AG08395 (cell line): ENCODE measurements around the gene GAB2.
"Not testable (repeated sequence)": the region's sequence is repeated elsewhere in the genome, so short reads cannot be mapped to it uniquely, and the experiment has no call there.

Experiments used
- DNase-seq: peaks from one replicate; pipeline ENCODE4 v3.0.0; 2012; ENCODE audit warnings: mixed read lengths, low spot score

Gene GAB2

DNA sequence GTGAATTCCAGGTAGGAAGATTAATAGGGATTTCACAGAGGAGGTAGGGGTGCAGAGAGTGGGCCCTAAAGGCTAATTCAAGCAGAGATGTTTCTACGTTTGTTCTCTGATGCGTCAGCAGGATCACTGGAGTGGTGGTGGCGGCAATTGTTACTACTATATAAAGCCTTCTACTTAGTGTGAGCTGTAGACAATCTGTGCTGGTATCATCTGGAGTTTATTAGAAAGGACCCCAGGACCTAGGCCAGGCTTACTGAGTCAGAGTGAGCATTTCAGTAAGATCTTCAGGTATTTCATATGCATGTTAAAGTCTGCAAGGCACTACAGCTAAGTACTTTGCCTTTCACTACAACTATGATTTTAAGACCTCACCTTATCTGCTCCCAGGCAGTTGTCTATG is 169.4 kb downstream of the GAB2 start:
- DNase-seq: no peak

DNA sequence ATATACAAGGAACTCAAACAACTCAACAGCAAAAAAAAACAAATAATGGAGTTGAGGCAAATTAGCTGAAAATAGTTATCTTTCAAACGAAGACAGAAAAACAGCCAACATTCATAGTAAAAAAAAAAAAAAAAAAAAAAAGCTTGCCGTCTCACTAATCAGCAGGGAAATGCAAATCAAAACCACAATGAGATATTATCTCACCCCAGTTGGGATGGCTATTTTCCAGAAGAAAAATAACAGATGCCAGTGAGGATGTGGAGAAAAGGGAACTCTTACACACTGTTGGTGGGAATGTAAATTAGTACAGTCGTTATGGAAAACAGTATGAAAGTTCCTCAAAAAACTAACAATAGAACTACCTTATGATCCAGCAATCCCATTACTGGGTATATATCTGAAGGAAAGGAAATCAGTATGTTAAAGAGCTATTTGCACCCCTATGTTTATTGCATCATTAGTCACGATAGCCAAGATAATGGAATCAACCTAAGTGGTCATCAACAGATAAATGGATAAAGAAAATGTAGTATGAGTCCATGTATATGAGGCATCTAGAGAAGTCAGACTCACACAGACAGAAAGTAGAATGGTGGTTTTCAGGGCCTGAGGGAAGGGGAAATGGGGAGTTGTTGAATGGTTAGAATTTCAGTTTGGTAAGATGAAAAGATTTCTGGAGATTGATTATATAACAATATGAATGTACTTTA is 172.9 kb downstream of the GAB2 start:
- no peak for DNase-seq

GRCh38 chr11:78244080-78244479 is 173.5 kb downstream of the GAB2 start:
- no peak for DNase-seq

DNA sequence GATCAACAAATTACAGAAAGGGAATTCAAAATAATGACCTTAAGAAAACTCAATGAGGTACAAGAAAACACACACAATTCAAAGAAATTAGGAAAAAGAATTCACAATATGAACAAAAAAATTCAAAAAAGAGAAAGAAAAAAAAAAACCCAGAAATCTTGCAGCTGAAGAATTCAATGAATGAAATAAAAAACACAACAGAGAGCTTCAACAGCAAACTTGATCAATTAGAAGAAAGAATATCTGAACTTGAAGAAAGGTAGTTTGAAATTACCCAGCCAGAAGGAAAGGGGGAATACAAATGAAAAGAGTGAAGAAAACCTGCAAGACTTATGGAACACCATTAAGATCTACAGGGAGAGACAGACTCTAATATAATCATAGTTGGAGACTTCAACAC is 176.1 kb downstream of the GAB2 start:
- DNase-seq: no peak

GRCh38 chr11:78239781-78240180 is 177.8 kb downstream of the GAB2 start:
- DNase-seq: no peak

DNA sequence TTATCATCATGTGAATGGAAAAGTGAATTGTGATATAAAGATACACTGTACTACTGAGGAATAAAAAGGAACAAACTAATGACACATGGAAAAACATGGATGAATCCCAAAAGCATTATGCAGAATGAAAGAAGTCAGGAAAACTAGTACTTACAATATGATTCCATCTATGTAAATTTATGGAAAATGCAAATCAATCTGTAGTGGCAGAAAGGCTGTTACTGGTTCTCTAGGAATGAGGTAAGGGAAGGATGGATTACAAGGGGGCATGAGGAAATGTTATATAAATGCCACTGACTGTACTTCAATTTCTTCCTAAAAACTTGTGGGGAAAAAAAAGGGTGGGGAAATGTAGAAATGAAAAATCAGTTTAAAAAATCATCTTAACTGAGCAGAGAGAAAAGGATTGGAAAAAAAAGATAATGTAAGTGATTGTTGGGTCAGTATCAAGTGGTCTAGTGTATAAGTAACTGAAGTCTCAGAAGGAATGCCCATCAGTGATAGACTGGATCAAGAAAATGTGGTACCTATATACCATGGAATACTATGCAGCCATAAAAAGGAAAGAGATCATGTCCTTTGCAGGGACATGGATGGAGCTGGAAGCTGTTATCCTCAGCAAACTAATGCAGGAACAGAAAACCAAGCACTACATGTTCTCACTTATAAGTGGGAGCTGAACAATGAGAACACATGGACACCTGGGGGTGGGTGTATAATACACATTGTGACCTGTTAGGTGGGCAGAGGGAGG is 180.2 kb downstream of the GAB2 start:
- DNase-seq: no peak

DNA sequence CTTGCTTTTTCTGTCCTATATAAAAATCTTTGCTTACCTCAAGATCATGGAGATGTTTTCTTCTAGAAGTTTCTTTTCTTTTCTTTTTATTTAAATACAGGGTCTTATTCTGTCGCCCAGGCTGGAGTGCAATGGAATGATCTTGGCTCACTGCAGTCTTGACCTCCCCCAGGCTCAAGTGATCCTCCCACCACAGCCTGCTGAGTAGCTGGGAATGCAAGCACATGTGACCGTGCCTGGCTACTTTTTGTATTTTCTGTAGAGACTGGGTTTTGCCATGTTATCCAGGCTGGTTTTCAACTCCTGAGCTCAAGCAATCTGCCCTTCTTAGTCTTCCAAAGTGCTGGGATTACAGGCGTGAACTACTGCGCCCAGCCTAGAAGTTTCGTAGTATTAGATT is 183.6 kb downstream of the GAB2 start:
- no peak for DNase-seq

- DNase-seq: not testable (repeated sequence)
These were observed 184.6 kb downstream of the GAB2 start for GRCh38 chr11:78233046-78233445.

- peak; percentile 48 for DNase-seq
These were observed 185.6 kb downstream of the GAB2 start for GRCh38 chr11:78231962-78232501.

DNA sequence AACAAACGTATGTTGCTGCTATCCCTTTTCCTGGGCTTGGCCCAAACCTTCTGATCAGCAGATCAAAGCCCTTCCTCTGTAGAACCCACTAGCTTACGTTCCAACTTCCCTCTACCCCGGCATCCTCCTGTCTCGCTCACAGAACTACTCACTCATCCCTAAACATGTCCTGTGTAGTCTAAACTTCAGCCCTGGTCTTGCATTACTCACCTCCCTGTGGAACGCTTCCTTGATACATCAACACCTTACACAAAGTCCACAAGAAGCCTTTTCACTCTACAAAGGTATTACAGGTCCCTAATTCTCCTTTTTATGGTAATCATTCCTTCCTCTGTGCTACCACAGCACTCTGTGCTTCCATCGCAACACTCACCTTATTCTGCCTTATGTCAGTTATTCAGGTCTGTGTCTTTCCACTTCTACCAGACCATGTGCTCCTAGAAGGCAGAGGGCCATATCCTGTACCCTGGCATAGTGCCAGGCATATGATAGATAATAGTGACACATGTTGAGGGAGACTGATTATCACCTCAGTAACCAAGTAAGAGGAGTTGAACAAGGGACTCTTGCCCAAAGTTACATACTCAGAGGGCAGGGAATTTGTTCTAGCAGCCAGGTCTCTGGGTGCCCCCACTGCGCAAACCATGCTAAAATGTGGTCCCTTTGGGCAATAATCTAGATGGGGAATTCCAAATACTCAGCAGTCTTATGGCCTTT is 187.3 kb downstream of the GAB2 start:
- no peak for DNase-seq

DNA sequence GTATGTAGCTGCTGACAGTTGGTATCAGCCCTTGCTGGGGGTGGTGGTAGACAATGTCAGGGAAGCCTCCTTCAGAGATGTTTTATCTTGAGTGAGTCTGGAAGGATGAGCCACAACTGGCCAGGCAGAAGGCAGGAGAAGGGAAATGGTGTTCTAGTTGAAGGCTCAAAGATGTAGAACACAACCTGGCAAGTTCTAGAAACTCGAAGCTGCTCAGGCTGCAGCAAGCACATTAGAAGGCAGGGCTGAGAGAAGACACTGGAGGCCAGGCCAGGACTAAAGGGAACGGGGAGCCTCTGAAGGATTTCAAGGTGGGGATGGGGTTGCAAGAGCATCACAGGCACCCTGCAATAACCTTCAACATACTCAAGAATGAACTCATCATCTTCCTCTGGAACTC is 188.5 kb downstream of the GAB2 start:
- no peak for DNase-seq

GRCh38 chr11:78228467-78228866 is 189.2 kb downstream of the GAB2 start:
- peak; percentile 62 for DNase-seq

DNA sequence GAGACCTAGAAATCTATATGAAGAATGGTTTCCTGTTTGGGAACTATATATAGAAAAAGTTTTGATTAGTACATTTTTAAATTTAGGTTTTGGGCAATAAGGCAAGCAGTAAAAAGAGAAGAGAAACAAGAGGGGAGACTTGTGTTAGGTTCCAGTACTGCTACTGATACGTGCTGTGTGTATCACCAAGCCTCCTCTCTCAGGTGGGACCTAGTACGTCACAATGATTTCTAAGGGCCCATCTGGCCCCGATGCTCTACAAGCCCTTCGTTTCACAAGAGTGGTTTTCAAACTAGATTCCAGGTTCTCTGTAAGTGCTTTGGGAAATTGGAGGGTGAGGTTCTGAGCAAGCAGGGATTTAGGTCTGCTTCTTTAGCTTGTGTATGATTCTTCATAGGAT is 189.7 kb downstream of the GAB2 start:
- no peak for DNase-seq

DNA sequence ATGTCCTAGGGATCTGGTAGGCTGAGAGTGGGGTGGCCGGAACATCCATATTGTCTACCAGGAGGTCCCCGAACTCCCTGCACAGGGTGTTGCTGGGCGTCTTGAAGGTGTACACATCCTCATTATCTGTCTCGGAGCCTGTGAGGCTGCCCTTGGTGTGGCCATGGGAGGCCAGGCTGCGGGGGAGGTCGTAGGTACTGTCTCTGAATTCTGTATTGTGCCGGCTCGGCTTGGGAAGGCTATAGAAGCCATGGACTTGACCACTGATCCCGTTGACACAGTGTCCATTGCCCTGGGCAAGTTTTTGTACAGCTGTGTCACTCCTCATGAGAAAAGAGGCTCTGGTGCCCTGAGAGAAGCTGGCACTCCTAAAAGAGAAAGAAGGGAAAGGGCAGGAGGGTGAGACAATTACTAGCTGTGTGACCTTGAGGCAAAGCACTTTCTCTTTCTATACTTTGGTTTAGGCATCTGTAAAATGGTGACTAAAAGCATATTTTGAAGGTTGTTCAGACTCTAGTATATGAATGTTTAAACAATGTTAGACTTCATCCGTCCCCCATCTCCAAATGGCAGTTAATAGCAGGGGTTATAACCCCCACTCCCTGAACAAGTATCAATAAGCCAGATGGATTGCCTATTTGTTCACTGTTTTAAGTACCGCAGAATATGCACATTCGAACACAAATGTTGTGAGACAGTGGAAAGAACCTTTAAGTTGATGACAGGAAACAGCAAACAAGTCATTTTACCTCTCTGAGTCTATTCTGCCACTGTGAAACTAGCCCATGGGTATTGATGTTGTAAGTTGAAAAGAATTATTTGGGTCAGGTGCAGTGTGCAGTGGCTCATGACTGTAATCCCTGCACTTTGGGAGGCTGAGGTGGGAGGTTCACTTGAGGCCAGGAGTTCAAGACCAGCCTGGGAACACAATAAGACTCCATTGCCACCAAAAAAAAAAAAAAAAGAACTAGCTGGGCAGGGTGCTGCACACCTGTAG is 190.6 kb downstream of the GAB2 start:
- no peak for DNase-seq

- no peak for DNase-seq
These were observed 192.7 kb downstream of the GAB2 start for GRCh38 chr11:78224906-78225420.

DNA sequence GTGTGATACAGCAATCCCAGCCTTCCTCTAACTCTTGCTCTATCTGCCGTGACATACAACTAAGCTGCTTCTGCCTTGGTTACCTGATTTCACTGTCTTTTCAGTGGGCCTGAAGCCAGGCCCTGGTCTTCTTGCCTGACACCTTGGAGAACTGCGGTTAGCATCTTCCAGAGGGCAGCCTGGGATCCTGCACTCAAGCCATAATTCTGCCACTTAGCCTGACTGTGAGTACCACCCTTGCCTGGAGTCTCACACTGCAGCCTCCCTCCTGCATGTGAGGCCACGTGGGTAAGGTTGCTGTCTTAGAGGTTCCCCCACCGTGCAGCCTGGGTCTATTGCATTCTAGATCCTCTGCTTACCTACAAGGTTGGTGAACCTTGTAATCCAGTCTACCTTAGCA is 193.1 kb downstream of the GAB2 start:
- DNase-seq: no peak

DNA sequence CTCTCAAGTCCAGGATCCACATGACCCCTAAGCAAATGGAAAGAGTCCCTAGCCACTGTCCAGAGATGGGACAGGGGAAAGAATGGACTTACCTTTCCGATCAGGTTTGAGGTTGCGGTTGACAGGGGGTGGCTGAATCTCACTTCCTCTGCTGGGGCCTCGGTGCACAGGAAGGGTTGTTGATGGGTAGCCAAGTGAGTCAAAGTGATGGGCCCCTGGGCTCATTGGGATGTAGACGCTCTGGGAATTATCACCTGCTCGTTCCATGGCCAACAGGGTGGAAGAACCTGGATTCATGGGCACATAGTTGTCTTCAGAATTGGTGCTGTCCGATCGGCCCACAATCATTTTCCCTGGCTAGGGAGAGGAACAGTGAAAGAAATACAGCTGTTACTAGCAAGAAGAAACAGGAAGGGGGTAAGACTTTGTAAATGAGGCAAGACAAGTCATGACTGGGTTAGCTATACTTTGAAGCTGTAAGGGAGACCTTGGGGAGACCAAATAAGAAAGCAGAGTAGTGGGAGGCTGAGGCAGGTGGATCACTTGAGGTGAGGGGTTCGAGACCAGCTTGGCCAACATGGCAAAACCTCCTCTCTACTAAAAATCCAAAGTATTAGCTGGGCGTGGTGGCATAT is 194.2 kb downstream of the GAB2 start:
- DNase-seq: no peak

GRCh38 chr11:78222726-78223125 is 194.9 kb downstream of the GAB2 start:
- not testable (repeated sequence) for DNase-seq

DNA sequence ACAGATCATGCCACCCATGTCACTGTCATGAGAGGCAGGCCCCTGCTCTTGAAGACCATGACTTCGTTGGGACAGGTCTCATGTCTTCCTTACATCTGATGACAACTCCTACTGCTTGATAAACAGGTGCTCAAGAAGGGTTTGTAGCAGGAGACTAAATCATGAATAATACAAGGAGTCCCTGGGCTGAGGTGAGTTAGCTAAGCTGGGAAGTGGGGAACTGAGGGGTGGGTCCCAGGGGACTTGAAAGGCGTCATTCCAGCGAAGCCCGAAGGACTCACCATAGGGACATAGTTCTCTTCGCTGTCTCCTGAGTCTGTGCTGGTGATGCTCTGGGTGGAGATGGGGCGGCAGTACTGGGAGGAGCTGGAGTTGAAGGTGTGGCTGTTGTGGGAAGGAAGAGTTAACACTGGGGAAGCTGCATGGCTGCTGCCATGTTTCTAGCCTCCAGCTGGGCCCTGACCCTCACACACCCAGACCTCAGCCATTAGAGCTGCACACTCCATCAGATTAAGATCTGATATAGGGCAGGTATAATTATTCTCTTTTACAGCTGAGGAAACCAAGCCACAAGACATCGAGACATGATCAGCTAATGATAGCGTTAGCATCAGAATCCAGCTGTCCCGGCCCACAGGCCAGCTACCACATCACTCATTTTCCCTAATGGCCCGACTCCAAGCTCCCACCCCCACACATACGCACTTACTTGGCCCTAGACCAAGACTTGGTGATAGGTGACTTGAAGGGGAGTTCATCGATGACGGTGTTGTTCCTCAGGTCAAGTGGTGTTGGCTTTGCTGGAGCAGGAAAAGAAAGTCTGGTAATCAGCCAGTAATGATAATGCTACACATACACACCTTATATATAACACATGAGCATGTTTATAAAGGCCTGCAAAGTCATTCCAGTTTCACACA is 196.0 kb downstream of the GAB2 start:
- DNase-seq: no peak
